ENCODE data around the gene LPP.

Gene LPP

GRCh38 chr3:188169830-188170455 lies 16.0 kb downstream of the LPP start:
- no peak for DNase-seq

GRCh38 chr3:188170461-188171459 lies 16.8 kb downstream of the LPP start:
- DNase-seq: no peak

GRCh38 chr3:188171682-188172467 lies 17.9 kb downstream of the LPP start:
- DNase-seq: no peak

- DNase-seq: no peak
Observed at GRCh38 chr3:188174317-188175044, 20.5 kb downstream of the LPP start.

- no peak for DNase-seq
Observed at GRCh38 chr3:188176476-188176875, 22.5 kb downstream of the LPP start.

GRCh38 chr3:188176884-188177283 lies 22.9 kb downstream of the LPP start:
- no peak for DNase-seq

GRCh38 chr3:188177721-188178120 lies 23.8 kb downstream of the LPP start:
- no peak for DNase-seq

GRCh38 chr3:188178293-188178936 lies 24.5 kb downstream of the LPP start:
- DNase-seq: no peak

GRCh38 chr3:188179006-188179966 lies 25.3 kb downstream of the LPP start:
- DNase-seq: no peak

GRCh38 chr3:188180114-188180513 lies 26.2 kb downstream of the LPP start:
- no peak for DNase-seq

- no peak for DNase-seq
Observed at GRCh38 chr3:188183452-188183851, 29.5 kb downstream of the LPP start.

GRCh38 chr3:188184160-188184559 lies 30.2 kb downstream of the LPP start:
- DNase-seq: no peak

- DNase-seq: no peak
Observed at GRCh38 chr3:188184649-188185048, 30.7 kb downstream of the LPP start.

- DNase-seq: no peak
Observed at GRCh38 chr3:188185717-188186251, 31.8 kb downstream of the LPP start.

- DNase-seq: no peak
Observed at GRCh38 chr3:188187053-188187452, 33.1 kb downstream of the LPP start.

- DNase-seq: no peak
Observed at GRCh38 chr3:188188911-188189310, 35.0 kb downstream of the LPP start.

- no peak for DNase-seq
Observed at GRCh38 chr3:188191460-188191859, 37.5 kb downstream of the LPP start.

- DNase-seq: no peak
Observed at GRCh38 chr3:188192034-188192433, 38.1 kb downstream of the LPP start.

- no peak for DNase-seq
Observed at GRCh38 chr3:188194332-188194731, 40.4 kb downstream of the LPP start.
